NCI-H345 (cell line): Measurements from ENCODE around the gene APIP.

ENCODE experiments used
- DNase-seq: peaks from one replicate; lab custom pipeline; 2025; lab: John Stamatoyannopoulos, UW

APIP gene, protein sequence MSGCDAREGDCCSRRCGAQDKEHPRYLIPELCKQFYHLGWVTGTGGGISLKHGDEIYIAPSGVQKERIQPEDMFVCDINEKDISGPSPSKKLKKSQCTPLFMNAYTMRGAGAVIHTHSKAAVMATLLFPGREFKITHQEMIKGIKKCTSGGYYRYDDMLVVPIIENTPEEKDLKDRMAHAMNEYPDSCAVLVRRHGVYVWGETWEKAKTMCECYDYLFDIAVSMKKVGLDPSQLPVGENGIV

DNA sequence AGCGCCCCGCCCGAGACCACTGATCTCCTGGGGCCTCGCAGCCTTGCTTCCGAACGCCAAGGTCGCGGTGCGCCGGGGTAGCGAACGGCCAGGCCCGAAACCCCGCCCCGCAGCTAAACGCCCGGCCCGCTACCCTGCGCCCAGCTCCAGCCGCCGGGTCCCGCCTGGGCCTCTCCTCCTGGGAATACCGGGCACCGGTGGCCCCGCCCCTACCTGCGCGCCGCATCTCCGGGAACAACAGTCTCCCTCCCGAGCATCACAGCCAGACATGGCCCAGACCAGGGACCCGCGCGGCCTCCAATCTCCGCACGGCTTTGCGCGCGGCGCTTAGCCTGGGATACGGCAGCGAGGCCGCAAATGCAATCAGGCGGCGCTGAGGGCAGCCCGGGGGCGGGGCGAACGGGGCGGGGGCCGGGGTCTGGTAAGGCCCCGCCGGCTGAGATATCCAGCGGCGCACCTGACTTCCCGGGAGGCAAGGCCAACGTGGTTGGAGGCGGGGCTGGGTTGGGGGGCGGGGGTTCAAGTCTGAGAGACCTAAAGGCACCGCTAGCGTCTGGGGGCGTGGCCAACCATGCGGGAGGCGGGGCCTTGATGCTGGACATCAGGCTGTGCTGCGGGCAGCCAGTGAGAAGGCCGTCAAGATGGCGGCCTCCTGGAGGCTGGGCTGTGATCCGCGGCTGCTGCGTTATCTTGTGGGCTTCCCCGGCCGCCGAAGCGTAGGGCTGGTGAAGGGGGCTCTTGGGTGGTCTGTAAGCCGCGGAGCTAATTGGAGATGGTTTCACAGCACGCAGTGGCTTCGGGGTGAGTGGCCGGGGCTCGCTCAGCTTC, at the start of gene APIP, which contains the start of gene PDHX:
APIP (minus strand) TSS at position 365 of the 828 bp plus-strand sequence; CDS start at position 270, 95 bp downstream.
PDHX (plus strand) TSS at position 604 of the 828 bp plus-strand sequence; CDS start at position 642, 38 bp downstream.
- DNase-seq, result peak; percentile 99

- DNase-seq, result no peak
Observed at GRCh38 chr11:34964610-34965331, 48.6 kb upstream of the APIP start.

GRCh38 chr11:34963351-34963750, 47.2 kb upstream of the APIP start:
- DNase-seq, result no peak

GRCh38 chr11:34962034-34962433, 45.9 kb upstream of the APIP start:
- DNase-seq, result no peak

- no peak for DNase-seq
Observed at GRCh38 chr11:34960277-34960676, 44.1 kb upstream of the APIP start.

DNA sequence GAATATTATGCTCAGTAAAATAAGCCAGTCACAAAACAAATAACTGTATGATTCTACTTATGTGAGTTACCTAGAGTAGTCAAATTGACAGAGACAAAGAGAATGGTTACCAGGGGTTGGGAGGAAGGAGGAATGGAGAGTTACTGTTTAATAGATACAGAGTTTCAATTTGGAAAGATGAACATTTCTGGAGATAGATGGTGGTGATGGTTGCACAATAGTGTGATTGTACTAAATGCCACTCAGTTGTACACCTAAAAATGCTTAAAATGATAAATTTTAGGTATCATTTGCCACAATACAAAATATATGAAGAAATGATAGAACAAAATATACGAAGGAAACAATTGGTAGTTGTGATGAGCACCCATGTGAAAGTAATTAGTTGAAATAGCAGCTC, 43.6 kb upstream of the APIP start:
- DNase-seq, result no peak

DNA sequence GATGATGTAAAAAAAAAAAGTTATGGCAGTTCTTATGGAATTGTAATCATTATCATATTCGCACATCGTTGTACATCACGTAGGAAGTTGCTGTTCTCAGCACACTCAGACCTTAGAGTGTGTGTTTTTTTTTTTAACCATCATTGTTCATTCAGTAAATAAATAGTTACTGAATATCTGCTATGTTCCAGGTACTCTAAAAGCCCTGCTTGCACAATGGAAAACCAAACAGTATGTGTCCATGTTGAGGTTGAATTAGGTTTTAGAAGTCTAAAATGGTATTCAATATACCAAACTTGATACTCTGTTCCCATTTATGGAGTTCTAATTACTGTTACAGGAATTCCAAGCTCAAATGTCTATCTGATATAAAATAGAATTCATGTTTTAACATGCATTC, 41.4 kb upstream of the APIP start:
- no peak for DNase-seq

DNA sequence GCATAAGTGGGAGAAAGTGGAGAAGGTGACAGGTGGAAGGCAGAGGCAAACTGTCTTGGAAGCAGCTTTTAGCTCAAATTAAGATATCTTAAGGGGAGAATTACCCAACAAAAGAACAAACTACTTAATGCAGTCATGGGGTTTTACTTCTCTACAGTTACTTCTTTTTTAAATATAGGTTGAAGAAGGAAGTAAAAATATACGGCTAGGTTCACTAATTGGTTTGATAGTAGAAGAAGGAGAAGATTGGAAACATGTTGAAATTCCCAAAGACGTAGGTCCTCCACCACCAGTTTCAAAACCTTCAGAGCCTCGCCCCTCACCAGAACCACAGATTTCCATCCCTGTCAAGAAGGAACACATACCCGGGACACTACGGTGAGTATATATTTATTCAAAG, 41.0 kb upstream of the APIP start:
- DNase-seq, result no peak

DNA sequence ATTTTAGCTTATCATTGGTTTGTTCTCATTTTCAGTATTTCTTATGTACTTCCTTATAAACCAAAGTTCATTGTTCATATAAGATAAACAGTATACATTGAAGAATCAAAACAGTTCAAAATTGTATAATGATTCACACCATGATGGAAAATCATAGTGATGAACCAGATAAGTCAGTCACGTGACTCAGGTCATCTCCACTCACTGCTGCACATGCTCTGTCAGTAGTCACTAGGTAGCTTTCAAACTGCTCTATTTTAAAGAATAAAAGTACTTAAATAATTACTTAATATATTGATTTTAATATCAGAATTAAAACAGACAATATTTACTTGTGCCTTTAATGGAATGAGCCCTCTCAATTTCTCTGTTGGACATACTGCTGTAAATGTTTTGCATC, 37.8 kb upstream of the APIP start:
- no peak for DNase-seq

DNA sequence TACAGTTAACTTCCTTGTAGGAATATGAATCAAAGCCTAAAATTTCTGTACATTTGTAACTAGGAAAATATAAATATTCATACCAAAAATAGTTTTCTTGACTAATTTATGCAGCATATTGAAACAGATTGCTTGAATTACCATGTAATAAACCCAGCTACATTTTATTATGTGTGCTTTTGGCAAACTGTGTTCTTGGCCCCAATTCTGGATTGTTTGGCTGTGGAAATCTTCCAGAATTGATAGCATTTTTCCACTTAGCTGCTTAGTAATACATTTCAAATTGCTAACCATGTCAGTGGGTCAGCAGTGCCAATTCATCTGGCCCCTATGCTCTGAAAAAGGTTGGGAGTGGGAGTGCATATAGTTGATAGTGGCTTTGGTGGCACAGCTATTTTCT, 32.5 kb upstream of the APIP start:
- no peak for DNase-seq

DNA sequence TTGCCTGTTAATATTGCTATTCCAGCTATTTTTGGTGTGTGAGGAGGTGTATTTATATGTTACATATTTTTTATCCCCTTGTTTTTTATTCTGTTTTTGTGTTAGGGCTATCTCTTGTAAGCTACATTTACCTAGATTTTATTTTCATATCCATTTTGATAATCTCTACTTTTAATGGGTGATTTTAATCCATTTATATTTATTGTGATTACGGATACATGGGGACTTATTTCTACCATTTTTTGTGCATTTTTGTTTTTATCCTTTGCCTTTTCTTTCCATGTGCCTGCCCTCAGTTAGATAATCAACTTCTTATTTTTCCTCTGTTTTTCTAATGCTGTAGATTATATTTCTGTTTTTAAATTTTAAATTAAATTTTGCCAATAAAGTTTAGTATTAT, 28.5 kb upstream of the APIP start:
- DNase-seq, result no peak

DNA sequence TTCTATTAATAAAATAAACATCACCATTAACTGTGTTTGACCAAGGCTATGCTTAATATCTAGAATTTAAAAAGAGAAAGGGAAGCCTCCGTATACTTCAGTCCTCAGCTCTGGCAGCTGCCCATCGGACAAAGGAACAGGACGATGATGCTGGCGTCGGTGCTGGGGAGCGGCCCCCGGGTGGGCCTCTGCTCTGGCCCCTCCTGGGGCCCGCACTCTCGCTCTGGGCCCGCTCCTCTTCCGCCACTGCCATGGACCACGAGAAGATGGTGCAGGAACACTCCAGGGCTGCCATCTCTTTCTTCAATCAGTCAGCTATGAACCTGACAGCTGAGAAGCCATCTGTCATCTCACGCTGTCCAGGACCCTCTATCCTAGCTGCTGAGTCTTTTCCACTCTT, 25.5 kb upstream of the APIP start:
- DNase-seq, result no peak

GRCh38 chr11:34940026-34940677, 24.0 kb upstream of the APIP start:
- DNase-seq, result no peak

GRCh38 chr11:34938611-34939010, 22.4 kb upstream of the APIP start:
- no peak for DNase-seq

DNA sequence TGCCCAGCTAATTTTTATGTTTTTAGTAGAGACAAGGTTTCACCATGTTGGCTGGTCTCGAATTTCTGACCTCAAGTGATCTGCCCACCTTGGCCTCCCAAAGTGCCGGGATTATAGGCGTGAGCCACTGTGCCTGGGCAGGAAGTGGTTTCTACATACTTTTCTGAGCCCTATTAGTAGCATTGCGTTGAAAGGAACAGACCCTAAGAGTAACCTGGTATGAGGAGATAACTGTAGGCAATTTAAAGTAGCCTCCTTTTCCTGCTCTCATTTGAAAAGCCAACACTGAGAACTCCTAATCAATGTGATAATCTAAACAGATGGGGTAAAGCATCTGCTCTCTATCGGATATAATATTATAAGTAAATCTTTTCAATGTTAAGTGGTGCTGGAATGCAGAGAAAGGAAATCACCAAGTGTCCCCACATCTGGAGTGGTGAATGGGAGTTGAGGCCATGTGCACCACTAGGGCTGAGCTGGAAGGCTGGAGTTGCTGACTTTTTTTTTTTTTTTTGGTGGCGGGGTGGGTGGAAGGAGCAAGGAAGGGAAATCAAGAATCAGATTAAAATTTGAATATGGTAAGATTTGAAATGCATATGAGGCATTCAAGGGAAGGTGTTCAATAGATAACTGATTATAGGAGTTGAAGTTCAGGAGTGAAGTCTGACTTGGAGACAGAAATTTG, 20.9 kb upstream of the APIP start:
- DNase-seq, result no peak

GRCh38 chr11:34929794-34930763, 13.9 kb upstream of the APIP start:
- no peak for DNase-seq

DNA sequence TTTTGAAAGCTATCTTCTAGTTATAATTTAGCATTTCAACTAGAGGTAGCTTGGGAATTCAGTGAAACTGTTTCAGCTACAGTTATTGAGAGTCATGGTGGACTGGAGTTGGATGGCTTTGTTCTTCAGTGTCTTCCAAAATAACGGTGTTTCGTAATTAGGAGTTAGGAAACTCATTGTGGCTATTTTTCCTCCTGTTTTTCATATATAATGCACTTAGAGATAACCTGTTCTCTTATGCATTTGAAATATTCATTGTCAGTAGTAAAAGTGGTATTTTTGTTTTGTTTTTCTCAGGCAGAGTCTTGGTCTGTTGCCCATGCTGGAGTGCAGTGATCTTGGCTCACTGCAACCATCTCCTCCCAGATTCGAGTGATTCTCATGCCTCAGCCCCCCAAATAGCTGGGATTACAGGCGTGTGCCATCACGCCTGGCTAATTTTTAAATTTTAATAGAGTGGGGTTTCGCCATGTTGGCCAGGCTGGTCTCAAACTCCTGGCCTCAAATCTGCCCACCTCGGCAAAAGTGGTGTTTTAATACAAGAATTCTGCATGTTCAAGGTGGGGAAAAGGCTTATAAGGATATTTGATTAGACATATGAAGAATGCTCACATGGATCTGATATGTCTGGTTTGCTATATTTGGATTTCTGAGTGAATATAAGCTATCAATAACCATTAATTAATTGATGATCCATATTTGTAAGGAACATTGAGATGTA, 12.9 kb upstream of the APIP start:
- DNase-seq, result no peak

DNA sequence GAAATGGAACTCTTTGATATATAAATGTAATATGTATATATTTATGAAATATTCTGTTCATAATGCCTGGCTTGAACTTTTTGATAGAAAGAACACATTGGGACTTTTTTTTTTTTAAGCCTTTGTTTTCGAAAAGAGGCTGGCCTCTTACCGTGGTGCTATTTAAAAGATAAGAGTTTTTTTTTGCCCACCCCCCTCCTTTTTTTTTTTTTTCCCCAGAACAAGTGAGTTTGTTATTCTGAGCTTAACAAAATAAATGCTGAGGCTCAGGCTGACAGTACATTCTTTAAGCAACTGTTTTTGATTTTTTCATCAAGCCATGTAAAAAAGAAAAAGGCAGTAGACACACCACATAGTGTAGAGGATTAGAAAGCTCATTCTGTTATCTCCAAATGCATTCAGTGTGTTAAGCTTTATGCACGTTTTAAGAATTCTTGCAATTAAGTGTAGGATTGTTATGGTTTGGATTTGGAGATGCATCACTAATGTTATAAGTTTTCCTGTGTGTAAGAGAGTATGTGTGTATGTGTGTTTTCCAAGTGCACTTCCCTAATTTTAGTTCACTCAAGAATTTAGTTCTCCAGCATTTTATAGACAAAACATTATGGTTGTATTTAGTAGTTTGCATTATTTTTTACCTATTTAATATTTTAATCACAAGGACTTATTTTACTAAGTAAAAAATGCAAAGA, 12.2 kb upstream of the APIP start:
- no peak for DNase-seq

DNA sequence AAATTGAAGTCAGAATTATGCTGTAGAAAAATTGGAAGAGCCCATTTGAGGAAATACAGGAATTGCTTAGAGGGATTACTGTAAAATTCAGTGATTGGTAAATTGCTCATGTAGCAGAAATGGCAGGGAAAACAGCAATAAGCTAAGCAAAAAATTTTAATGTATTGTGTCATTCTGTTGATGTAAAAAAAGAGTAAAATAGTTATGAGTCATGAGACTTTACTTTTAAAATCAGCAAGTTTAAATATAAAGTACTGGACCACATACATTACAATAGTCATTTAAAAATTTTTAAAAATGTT, 10.6 kb upstream of the APIP start:
- no peak for DNase-seq
